Measurements from ENCODE around the gene RIMS4.

Gene RIMS4

DNA sequence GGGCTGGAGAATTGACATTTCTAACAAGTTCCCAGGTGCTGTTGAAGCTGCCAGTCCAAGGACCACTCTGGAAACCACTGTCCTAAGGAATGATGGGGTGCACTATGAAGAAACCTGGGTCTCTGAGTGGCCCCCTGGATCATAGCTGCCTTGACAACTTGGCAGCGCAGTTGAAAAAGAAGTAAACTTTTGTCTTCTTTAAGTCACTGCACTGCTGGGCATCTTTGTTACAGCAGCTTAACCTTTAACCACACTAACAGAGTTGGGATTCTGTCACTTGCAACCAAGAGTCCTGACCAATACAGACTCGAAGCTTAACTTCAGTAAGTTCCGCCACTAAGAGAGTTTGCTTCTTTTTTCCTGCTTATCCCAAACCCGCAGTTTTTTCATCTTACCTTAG lies 73.2 kb downstream of the RIMS4 start:
- no peak for DNase-seq

DNA sequence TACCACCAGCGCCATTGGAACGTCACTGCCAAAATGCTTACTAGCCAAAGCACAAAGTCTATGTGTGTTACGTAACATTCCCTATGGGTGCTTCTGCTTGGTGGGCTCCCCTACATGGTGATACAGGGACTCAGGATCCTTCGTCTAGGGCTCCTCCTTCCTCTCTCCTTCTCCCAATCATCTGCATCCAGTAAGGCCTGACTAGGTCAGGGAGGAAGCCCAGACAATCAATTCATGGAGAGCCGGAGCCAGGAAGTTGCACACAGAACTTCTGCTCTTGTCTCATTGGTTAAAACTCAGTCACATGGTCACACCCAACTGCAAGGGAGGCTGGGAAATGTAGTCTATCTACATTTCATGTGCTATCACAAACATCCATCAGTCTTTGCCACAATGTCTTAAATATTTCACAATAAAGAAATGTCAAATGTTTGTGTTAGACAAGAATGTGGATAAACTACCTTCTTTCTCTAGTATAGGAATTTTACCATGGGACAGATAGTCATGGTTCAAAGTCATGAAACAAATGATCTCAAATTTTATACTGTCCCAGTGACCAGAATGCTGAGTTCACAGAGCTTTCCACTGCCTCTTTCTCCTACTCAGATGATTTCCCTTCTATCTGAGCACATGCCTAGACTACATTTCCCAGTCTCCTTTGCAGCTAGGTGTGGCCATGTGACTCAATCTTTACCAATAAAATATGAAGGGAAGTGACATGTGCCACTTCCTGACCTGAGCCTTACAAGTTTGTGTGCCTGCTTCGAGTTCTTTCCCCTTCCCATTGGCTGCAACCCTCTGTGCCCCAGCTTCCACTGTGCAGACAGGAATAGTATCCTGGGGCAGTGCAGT lies 74.0 kb downstream of the RIMS4 start:
- no peak for DNase-seq

DNA sequence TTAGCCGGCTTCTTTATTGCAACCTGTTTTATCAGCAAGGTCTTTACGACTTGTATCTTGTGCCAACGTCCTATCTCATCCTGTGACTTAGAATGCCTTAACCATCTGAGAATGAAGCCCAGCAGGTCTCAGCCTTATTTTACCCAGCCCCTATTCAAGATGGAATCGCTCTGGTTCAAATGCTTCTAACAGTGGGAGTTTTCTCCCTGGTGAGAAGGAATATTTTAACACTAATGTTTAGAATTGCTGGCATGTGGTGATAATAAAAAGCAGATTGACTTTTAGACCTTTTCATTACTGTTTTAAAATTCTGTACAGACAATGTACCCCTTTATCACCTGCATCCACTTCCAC lies 74.6 kb downstream of the RIMS4 start:
- DNase-seq, result no peak

DNA sequence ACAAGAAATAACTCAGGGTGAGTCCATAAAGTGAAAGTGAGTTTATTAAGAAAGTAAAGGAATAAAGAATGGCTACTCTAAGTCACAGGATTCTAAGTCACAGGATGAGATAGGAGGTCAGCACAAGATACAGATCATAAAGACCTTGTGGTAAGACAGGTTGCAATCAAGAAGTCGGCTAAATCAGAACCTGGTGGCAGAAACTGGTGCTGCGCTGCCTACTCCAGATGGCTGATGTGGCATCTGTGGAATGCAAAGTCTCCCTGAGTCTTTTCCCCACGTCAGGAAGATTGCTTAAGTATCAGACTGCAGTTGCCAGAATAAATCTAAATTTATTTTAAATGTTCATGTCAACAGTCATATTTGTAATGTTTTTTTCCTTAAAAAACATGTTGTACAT lies 75.4 kb downstream of the RIMS4 start:
- no peak for DNase-seq

DNA sequence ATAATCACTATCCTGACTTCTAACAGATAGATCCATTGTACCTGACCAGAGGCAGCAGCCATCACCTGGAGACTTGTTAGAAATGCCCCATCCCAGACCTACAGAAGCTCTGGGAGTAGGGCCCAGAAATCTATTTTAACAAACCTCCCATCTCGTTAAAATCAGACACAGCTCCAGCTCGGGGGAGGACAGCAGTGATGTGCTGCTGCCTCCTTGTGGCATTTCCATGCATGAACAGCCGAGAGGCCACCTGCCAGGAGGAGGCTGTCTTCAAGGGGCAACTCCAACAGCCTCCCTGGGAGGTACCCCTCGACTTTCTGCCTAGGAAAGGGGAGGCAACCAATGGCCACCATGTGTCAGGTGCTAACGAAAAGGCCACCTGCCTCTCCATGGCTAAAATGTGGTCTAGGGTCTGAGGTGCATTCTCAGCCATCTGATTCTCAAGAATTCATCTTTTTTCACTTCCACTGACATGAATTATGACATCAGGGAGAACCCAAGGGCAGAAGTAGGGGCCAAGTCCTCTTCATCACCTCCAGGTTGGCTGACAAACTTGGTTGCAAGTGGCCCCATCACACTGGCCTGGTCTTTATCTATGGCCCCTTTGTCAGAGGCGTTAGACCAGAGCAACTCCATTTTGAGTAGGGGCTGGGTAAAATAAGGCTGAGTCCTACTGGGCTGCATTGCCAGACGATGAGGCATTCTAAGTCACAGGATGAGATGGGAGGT lies 76.8 kb downstream of the RIMS4 start:
- no peak for DNase-seq

DNA sequence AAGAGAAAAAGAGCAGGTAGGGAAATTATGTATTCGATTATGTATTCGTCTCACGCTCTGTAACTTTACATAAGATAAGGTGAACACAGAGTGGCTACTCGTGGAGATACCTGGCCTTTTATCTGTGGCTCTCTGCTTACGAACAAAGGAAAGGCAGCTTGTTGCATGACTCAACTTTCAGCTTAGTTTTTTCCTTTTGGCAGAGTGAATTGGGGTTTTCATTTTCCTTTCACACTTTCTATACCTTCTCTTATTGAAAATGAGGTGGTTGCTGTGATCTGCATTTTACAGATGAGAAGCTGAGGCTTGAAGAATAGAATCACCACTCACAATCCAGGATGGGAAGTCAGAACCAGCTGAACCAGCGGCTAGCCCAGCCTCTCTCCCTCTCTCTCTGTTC lies 78.0 kb downstream of the RIMS4 start:
- DNase-seq, result no peak

DNA sequence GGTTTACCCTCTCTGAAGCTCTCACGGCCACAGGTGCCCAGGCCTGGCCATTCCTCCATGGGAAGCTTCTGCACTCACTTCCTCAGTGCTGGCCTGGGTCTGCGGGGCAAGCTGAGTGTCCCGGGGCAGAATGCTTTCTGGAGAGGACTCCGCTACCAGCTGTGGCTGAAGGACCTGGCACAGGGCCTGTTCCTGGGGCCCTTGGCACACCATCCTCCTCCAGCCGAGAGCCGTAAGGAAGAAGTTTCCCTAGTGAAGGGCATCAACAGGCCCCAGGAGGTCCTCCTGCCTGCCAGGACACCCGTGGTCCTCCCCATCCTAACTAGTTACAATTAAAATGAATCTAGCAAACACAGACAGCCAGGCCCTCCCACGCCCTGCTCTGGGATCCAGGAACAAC lies 78.7 kb downstream of the RIMS4 start:
- no peak for DNase-seq

DNA sequence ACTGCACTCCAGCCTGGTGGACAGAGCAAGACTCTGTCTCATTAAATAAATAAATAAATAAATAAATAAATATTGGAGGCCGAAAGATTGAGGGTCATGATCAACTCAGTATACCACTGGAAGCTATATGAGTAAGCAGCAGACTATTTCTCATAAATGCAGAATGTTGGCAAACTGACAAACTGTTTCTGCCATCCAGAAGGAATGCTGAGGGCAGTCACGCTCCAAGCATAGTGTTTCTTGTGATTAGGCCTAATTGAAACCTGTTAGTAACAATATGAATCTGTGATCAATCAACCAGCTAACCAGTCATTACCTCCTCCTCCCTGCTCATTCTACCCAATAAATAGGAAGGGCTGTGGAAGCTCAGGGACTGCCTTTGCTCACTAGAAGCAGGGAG lies 79.9 kb downstream of the RIMS4 start:
- no peak for DNase-seq

DNA sequence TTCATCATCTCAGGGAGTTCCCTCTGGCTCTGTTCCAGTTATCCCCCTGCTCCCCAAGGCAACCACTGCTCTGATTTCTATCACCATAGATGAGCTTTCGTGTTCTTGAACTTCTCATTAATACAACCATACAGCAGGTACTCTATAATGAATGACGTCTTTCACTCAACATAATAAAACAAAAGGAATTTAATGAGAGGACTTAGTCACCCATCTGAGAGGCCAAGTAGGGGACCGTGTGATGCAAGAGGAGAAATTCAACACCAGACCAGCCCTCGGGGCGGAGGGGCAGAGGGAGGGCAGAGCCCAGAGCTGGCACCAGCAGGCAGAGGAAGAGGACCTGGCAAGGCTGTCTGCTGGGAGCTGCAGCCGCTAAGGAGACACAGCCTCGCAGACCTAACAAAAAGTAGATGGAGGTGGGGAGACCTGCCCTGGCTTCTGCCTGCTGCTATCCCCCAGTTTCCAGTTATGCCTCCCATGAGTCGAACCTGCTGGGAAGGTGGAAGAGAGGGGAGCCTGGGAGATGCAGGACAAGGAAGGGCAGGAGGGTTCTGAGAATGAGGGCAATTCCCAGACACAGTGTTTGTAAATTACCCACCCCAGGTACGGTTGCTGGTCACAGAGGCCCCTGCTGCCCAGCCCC lies 81.4 kb downstream of the RIMS4 start:
- no peak for DNase-seq

- no peak for DNase-seq
Measured at GRCh38 chr20:44727651-44728050, 82.7 kb downstream of the RIMS4 start.

GRCh38 chr20:44727039-44727438 lies 83.3 kb downstream of the RIMS4 start:
- DNase-seq, result no peak

DNA sequence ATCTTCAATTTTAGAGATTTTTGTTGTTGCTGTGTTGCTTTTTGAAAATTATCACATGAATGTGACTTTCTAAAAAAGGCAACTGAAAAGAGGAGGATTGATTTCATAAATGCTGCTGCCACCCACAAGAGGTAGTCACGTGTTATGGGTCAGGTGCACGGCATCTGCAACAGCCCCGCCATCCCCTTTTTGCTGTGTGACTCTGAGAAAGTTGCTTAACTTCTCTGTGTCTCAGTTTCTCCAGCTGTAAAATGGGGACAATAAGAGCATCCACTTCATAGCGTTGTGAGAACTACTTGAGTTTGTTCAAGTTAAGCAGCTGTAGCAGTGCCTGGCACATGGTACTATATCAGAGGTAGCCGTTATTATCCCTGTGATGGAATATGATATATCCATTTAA lies 84.5 kb downstream of the RIMS4 start:
- no peak for DNase-seq

DNA sequence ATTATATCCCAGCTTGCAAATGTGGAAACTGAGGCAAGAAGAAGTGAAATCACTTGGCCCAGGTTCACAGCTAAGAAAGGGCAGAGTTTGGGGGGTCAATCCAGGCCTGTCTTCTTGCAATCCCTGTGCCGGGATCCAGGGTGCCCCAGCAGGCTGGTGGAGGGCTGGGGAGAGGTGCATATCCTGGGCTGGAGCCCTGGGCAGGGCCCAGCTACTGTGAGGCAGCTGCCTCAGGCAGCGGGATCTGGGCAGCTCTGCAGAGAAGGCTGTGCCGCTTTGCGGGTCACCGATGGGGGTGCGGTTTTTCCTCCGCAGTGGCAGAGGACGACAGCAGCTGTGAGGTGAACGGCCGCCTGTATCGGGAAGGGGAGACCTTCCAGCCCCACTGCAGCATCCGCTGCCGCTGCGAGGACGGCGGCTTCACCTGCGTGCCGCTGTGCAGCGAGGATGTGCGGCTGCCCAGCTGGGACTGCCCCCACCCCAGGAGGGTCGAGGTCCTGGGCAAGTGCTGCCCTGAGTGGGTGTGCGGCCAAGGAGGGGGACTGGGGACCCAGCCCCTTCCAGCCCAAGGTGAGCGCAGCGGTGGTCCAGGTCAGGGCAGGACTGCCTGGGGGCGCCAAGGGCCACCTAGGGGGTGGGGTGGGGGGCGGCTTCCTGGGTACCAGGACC lies 85.8 kb downstream of the RIMS4 start:
- DNase-seq, result no peak

DNA sequence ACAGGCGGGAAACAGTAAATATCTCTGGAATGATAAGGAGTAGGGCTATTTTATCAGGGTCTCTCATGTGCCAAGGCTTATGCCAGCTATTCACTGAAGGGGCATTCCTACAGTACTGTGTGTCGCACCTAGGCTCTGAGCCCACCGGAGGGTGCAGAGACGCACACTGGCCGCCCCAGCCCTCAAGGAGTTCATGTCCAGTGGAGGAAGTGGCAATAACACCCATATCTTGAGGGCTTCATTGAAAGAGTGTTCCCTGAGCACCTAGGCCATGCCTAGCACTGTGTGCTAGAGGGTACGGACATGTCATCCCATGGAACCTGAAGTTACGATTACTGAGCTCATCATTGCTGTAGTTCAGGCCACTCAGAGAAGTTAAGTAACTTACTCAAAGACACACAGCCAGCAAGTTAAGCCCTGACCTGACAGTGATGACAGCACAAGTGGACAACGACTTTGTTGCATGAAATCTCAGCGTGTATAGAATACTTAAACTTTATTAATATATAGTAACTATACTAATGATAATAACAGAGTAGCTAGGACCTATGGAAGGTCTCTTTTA lies 86.5 kb downstream of the RIMS4 start:
- no peak for DNase-seq

GRCh38 chr20:44723391-44723790 lies 87.0 kb downstream of the RIMS4 start:
- DNase-seq, result no peak

DNA sequence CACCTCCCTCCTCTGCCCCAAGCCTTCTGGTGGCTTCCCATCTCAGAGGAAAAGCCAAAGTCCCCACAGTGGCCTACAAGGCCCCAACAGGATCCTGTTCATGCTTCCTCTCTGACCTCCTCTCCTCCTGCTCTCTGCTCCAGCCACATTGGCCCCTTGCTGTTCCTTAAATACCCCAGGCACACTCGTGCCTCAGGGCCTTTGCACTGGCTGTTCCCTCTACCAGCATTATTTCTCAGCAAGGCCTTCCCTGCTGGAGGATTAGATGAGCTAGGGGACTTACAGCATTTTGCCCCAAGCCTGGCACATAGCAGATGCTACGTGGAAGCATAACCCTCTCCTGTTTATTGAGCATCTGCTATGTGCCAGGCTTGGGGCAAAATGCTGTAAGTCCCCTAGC lies 87.4 kb downstream of the RIMS4 start:
- no peak for DNase-seq

GRCh38 chr20:44721785-44722054 lies 88.6 kb downstream of the RIMS4 start:
- no peak for DNase-seq

DNA sequence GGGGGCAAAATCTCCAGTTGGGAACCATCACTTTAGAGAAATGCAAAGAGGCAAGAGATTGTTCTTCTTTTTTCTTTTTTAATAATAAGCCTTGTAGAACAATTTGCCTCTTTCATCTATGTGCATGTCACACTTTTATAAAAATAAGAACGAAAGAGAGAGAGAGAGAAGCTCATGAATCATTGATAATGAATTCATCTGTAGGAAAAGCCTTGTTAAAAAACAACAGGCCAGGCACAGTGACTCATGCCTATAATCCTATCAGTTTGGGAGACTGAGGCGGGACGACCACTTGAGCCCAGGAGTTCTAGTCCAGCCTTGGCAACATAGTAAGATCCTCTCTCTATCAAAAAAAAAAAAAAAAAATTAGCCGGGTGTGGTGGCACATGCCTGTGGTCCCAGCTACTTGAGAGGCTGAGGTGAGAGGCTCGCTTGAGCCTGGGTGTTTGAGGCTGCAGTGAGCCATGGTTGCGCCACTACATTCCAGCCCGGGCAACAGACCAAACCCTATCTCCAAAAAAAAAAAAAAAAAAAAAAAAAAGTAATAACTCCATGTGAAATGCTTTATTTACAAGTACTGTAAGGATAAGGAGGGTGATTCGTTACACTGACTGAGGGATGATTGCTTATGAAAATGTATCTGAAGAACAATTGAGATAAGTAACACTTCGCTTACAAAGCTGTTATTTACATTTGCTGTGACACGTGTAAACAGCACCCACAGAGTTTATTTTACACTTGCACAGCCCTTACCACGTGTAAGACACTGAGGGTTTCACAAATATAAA lies 89.2 kb downstream of the RIMS4 start:
- DNase-seq, result no peak

GRCh38 chr20:44720621-44720996 lies 89.7 kb downstream of the RIMS4 start:
- DNase-seq, result no peak

GRCh38 chr20:44719841-44720240 lies 90.5 kb downstream of the RIMS4 start:
- DNase-seq, result no peak

- no peak for DNase-seq
Measured at GRCh38 chr20:44717986-44718385, 92.4 kb downstream of the RIMS4 start.

GRCh38 chr20:44716309-44717106 lies 93.8 kb downstream of the RIMS4 start:
- no peak for DNase-seq
